Adrenal gland (tissue), 5 donors: Measurements from ENCODE around the gene NPR1.

Experiments
- CTCF ChIP-seq, 6 experiments: fragments of 450-650 bp in 4 of 6; fragments of 200-600 bp in 2 of 6; sonication (generic) in 1 of 6; IDR thresholded peaks; 1 replicate in 5 of 6; 2 replicates in 1 of 6; pipeline versions ENCODE4 v1.5.1 to v1.8.0; 2016 to 2021; ENCODE audit warnings: antibody characterized with exemption in 6 of 6, mild to moderate bottlenecking in 2 of 6, moderate library complexity in 1 of 6
- POLR2A ChIP-seq, 2 donors: fragments of 450-650 bp; IDR thresholded peaks; one replicate each; pipeline ENCODE4 v1.6.1; 2017; ENCODE audit warnings: antibody characterized with exemption in 2 of 2, mild to moderate bottlenecking in 2 of 2, moderate library complexity in 1 of 2
- donor health status: DM: no; HTN: no; CAD: no.

DNA sequence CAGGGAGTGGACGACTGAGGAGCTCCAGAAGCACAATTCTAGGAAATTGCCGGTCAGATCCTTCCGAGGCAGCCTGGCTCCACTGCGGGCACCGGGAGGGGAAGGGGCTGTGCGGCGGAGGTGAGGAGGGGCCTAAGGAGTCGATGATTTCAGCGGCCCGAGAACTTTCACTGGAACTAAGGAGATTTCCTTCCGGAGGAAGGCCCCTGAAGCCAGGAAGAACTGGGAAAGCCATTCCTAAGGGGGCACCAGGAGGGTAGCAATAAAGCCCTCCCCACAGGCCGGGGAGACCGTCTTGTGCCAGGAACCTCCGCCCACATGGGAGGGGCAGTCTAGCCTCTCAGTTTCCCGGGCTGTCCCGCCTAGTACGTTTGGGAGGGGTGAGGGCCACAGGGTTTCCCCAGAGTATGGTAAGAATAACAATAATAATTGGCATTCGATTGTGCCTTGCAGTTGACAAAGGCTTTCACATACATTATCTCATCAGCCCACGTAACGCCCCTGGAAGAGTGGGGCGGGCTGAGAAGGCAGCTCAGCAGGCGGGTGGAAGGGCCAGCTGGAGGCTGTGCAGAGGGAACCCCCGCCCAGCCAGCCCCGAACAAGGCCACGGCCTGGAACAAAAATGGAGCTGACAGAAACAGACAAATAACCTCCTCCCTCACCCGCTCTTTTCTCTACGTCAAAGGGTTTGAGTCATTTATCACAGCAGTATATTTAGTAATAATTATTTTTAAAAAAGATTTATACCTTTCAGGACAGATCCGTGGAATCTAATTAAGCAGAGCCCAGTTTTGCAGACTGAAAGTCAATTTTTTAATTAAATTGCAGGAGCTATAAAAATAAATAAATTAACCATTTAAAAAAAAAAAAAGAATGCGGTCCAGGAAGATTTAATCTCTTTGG, 19.8 kb downstream of the NPR1 start:
- TF ChIP-seq CTCF (IDR thresholded peaks at IDR 0.05) (no peak), POLR2A (IDR thresholded peaks at IDR 0.05) (peak in 1 of 2 donors; percentile 49)
